Suppressor macrophage treated with lipopolysaccharide for 4 hours (primary cell): ENCODE measurements around the gene EOGT.
A peak's percentile ranks its signal among the peaks of the same experiment; 100 is the strongest.

ENCODE experiments used
- DNase-seq: peaks from one replicate; pipeline ENCODE4 v3.0.0-alpha.2; 2020

The EOGT gene

DNA sequence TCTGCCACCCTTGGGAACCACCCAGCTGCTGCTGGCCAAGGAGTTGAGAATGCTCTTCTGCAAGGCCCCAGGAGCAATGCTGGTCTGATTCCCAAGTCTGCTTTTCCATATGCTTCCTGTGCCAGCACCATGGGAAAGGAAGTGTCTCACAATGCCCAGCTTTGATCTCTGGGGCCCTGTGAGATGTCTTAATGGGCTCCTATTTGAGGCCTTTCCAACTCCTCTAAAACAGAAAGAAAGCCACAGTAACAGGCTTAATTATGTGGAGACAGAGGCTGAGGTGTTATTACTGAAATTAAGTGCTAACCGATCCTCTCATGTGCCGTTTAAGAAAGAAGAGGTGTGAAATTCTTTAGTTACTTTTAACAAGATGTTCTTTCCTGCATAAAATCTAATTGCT lies 4.5 kb downstream of the EOGT start:
- DNase-seq = no peak

DNA sequence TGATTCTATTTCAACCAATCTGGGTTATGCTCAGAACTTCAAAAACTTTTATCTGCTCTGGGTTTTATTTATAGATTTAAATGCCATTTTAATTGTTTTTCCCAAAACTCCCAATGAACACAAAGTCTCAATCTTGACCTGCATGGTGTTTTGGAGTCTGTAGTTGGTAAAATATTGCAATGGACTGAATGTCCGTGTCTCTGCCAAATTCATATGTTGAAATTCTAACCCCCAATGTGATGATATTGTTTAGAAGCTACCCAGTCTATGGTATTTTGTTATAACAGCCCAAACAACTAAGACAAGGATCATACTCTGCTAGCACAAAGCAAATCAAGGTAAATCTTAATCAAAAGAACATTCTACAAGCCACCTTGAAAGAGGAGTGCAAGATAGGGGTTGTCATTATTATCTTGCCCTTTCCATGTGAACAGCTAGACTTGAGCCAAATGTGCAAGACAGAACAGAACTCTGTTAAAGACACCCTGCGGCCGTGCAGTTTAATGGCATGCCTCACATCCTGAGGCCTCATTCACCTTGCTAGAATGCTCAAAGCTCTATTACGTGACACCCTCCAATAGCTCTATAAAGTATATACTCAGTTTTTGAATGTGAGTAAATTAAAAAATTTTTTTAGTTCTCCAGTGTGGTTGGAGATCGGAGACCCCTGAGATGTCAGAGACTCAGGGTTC lies 7.5 kb downstream of the EOGT start:
- DNase-seq = no peak

DNA sequence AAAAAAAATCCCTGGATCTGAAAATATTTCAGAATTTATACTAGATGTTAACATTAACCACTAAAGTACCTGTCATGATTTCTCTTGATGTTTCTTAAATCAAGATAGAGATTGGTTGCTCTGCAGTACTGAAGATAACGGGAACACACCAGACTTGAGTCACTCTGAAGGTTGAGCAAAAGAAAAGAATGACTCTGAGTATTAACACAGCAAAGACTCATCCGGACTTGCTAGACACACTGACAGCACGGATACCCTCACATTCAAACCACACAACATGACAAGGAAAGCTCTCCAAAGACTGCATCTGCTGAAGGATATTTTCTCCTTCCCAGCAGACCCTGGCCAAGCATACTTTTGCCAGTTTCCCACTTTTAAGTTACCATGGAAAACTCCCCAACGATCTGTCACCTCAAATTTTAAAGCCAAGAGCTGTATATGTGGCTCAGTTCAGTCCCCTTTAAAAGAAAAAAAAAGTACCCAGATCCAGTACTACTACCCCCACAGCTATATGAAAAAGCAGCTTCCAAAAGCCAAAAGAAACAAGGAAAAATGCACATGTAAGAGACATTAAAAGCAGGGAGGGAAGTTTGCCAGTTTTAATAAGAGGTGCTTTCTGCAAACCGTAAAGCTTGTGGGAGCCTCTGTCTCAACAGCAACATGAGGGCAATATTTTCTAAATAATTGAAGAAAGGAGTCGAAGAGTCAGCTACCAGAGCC lies 8.3 kb downstream of the EOGT start:
- DNase-seq = no peak

DNA sequence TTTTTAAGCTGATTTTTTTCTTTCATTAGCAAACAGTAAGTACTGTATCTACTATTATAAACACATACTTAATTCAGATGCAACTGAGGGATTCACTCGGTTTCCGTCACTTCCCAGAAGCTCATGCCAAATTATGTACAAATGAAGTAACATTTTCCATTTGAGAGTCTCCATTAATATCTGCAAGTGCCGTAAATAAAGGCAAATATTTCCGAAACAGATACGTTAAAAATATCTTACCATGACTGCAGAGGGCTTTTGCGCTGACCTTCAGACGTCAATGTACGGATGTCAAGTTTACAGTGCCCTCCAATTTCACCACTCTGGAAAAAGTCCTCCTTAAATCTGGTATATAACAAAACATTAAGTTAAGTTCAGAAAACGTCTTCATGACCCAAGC lies 9.3 kb downstream of the EOGT start:
- DNase-seq = no peak

DNA sequence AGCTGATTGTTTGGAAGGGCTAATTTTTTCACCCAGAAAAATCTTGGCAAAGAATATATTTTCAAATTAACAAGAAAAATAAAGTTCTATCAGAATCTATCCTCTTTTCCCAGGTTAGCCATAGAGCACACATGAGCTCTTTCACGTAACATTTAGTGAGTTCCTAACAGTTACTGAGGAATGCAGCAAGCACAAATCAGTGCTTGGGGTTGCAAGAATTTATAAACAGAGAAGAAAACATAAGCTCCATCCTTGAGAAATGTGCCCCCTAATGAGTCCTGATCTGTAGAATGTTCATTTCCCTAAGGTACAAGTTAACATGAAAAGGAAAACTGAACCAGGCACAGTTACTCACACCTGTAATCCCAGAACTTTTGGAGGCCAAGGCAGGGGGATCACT lies 13.9 kb downstream of the EOGT start:
- DNase-seq = no peak

DNA sequence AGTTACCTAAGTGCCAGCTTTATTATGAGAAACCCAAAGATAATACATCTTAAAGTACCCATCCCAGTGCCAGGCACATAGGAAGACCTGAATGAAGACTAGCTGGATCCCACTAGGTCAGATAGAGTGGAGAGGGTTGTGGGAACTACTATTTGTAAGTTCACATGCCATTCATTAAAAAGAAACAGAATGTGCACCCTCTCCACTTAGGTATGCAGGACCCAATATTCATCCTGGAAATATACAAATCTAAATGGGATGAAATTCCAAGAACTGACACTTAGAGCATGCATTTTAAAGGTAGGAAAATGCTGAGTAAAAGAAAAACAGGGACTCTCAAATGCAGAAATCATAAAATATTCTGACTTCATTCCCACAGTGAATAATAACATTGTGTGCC lies 14.3 kb downstream of the EOGT start:
- DNase-seq = no peak

DNA sequence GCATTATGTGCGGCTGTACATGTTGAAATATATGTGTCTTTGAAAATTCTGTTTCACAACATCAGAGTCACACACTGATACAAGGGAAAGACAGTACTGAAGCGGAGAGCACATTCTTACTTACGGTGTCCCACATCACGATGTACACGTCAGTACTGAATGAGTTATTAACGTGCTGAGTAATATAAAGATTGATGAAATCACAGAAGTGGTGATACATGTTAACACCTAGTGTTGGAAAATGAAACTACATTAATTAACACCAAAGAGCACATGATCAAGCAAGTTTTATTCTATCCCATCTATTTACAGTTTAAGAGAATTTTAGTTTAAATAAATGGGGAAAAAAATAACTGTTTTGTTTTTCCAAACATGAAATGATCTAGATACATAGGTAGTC lies 15.6 kb downstream of the EOGT start:
- no peak for DNase-seq

DNA sequence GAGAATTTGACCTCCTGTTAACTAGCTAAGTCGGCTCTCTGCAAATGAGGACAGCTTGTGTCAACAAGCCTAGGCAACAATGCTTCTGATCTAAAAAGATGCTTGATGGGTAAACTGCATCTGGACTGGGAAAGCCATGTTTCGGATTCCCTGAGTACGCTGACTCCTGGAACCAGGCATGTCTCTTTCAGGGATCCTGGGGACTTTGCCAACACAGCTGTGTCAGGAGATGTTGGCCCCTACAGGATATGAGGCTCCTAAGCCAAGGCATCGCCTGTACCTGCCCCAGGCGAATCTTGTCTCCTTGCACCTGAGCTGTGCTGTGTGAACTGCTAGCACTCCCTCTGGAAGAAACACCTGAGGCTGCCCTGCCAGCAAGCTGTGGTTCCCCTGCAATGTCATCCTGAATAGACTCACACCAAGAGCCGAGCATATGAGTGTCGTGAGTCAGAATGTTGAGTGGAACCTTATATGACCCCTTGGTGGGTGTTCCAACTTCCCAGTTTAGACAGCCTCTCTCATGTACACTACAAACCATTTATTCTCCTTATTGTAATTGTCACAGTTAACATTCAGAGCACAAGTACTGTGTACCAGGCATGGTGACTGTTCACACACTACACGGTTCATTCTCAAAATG lies 17.0 kb downstream of the EOGT start:
- DNase-seq = peak; percentile 65

DNA sequence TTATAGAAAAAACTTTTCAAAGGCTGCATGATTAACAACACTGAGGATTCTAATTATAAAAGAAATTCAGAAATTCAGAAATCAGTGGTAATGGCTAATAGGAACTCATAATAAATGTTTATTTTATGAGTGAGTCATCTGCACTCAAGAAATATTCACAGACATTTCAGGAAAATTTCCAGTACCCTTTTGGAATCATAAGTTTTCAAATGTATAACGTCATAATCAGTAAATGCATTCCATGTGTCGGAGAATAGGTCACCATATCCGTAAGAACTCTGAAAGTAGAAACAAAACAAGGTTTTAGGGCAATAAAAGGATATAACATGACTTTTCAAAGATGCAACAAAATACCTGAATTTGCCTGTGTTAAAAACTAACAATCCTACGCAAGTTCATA lies 24.7 kb downstream of the EOGT start:
- DNase-seq = no peak

DNA sequence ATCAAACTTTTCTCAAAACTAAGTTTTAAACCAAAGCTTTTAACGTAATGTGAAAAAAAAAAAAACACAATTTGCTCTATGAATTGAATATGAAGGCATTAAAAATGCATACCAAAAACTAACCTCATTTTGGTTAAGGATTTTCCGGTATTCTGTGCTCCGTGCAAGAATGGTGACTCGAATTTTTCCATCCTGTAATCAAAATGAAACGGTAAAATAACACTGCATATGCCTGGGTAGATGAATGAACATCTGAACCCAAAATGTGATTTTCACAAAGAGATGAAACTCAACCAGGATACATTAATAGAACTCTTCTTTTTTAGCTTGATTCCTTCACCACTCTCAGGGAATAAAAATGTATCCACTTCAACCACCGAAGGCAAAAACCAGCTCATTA lies 26.2 kb downstream of the EOGT start:
- no peak for DNase-seq

DNA sequence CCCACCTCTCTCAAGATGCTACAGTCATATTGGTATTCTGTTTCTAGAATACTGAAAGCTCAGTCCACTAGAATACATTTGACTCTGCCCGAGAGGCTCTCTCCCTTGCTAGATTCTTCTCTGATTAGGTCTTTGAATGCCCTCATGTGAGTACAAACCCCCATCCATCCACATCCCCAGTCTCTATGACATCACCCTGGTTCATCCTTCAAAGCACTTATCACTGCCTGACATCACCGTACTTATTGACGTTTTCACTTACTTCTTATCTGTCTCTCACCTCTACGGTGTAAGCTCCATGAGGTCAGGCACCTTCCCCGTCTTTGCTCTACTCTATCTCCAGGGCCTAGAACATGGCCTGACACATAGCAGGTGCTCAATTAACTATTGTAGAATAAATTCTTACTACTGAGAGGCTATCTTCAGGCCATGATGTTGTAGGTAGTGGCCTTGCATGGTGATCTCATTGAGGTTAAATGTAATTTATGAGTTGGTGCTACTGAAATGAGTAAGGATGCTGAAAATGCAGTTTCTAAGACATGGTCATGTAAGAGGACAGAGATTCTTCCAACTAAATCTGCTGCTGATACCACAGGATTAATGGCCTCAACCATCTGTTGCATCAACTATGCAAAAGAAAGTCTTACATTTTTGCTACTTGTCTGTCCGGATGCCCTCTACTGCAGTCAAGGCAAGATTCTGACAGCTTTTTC lies 26.8 kb downstream of the EOGT start:
- no peak for DNase-seq

DNA sequence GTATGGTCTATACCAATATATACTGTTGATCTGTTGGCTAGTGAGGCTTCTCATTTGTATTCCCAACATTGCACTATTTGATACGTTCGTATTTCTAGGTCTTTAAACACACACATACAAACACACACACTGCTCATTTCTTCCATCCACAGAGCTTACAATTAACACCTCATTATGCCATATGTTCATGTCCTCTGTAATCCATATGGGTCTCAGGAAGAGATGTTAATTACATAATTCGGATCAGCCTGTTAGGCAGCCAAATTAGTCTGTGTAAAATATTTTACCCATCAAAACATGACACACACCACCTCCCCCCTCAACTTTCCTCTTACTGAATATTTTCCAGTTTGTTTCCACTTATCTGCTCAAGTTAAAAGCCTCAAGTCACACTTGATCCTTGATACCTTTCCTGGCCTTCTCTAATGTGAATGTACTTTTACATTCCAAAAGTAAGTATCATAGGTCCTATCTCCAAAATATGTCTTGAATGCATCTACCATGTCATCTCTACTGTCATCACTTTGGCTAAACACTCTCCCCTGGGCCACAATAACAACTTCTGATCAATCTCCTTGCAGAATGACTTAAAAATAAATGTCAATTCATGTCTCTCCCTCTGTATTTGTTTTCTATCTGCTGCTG lies 28.2 kb downstream of the EOGT start:
- DNase-seq = no peak

DNA sequence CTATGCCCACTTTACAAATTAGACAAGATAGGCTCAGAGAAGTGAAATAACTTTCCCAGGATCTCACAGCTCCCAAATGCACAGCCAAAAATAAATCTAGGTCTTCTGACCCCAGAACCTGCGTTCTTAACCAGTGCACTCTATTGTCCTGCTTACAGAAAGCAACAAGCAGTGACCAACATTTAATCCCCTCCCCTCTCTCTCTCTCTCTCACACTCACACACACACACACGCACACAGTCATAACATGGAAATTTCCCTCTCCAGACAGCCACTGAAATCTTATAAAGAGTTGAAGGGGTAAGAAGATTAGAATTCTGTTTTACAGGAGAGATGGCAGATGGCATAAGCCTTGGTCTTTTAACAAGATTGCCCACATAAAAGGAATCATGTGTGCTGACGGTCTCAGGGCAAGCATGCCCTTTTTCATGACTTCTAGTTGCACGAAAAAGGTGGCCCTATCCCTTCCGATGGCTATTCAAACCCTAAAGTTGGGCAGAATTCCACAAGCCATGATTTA lies 29.4 kb downstream of the EOGT start:
- no peak for DNase-seq

DNA sequence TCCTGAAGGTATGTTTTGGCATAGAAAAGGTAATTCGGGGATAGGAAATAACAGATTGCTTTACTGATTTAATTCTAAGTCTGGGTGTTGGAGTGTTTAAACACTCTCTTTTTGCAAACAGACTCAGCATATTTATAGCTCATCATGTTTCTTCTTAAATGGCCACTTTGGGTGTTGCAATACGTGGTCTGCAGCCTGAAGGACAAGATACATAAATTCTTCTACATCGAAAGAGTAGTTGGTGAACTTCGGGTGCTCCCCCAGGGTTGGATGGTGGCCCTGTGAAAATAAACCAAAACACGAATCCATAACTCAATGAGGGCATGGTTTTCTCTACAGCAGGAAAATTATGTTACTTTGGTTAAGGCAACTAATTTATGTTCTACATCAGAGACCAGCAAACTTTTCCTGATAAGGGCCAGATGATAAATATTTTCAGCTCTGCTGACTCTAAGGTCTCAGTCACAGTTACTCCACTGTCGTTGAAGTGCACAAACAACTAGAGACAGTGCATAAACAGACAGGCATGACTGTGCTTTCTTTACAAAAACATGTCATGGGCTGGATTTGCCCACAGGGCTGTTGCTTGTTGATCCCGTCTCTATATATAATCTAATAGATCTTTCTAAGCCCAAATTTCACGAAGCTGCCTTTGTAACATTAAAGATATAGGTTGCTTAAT lies 35.9 kb downstream of the EOGT start:
- no peak for DNase-seq

DNA sequence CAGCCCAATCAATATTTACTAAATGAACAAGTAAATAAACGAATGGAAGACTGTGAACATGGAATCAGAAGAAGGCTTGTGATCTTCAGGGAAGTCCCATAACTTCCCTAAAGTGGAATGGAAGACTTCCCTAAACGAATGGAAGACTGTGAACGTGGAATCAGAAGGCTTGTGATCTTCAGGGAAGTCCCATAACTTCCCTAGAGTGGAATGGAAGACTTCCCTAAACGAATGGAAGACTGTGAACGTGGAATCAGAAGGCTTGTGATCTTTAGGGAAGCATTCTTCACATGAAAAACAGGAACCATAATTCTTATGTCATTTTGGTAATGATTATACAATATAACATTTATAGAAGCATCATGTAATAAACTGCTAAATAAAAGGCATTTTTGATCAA lies 38.8 kb downstream of the EOGT start:
- DNase-seq = peak; percentile 86

DNA sequence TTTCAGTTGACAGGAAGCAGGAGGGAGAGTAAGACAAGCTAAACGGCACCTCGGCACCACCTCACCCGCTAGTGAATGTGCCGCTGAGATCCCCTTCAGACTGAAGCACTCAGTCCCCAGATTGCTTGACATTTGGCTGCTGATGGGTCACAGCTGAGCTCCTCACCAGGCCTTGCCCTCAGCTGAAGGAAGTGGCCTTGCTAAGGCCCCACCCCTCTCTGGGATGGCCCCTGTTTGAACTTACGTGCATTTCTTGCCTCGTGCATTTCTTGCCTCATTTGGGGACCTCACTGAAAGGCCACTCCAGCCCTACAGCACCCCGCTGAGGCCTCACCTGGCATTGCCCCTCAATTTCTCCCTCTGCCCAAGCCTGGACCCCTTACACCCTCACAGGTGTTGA lies 39.8 kb downstream of the EOGT start:
- DNase-seq = peak; percentile 52

DNA sequence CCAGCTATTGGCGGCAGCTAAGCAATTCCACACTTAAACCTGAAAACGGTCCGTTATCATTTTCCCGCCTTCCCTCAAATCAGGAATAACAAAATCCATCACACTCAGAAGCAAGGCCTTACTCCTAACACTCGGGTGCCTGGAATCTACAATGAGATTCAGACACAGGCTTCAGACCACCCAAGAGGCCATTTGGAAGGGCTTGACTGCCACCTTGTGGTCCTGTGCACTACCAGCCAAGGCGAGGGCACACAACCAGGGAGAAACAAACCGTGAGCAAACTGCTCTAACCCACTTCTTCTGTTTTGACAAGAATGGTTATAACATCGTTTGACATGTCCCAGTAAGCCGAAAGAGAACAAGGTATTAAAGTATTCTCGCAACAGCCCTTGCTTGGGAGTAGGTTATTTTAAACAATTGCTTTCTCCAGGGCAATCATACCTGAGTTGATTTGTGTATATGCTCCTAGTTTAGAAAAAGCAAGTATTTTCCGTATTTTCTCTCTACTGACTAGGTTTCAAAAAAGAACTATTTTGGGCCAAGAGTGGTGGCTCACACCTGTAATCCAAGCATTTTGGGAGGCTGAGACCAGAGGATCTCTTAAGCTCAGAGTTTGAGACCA lies 41.0 kb downstream of the EOGT start:
- DNase-seq = peak; percentile 73

DNA sequence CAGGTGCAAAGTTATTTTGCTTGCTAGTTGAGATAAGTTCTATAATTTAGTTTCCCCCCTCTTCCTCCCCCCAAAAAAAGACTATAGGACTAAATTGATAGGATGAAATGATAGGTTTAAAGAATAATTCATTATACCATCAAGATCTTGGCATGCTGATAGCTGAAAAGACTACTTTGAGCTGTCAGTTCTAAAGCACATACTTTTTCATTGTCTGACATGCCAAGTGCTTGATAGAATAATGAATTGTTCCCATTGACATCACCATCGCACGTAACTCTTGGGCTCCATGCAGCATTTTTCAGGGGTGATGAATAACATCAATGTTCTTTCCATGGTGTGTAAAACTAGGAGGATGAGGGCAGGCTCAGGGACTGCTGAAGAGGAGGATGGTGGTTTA lies 48.8 kb downstream of the EOGT start:
- no peak for DNase-seq

DNA sequence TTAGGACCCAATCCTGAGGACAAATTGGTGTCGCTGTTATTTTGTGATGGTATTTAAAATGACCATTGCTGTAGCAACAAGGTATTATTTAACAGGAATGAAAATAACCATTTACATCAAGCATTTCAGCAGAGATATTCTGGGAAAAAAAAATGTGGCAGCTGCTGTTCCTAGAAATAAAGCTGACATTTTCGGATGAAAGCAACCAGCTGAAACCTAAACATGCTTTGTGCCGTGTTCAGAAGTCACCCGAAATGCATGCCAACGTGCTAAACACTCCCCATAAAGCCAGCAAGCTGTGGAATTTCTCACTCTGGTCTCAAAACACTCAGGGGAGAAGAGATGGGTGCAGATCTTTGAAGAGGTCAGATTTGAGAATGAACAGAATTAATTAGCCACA lies 49.6 kb downstream of the EOGT start:
- DNase-seq = no peak

DNA sequence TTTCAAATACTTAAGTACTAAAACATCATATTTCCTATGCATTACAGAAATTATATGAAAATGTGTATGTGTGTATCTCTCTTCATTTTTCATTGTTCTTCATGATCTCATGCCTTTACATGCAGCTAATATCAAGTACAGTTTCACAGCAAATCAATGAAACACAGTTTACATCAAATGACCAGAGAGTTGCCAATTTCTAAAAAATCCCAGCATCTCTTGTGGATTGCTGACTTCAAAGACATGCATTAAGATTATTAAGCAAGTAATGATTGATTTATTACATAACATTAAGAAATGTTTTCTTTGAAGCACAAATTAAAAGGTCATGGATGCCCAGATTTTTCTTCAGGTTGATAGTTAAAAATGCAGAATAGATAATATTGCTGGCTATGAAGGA lies 50.1 kb downstream of the EOGT start:
- no peak for DNase-seq

DNA sequence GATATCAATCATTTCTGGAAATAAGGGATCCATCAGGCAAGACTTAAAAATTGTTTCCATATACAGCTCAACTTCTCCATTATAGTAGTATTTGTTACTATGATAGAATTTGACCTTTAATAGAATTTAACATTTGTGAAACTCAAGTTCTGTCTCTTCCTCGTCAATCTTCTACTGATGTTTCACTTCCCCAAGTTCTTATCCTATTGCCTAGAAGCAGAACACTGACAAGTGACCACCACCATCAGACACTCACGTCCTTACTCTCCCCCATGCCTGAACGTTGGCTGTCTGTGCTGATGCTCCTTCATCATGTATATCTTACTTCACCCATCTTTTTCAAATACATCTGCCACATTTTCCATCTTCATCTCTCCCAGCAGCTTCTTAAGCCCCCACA lies 54.6 kb downstream of the EOGT start:
- DNase-seq = peak; percentile 16

DNA sequence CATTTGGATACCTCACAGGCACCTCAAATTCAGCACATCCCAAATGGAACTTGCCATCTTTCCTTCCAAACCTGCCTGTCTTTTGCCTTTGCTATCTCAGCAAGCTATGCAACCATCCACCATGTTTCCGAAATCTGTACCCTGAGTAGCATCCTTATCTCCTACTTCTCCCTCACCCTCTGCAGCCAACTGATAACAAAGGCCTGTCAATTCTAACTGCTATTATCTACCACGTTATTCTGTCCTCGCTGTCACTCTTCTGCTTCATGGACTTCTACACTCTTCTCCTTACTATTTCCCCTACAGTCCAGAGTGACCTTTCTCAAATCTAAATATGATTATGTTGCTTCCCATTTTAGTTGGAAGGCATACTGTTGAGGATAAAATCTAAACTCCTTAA lies 55.6 kb downstream of the EOGT start:
- DNase-seq = no peak
